ENCODE results near the gene PTPN4.
A peak's percentile ranks its signal among the peaks of the same experiment; 100 is the strongest.

The PTPN4 gene

GRCh38 chr2:120001471-120001870 lies 241.7 kb downstream of the PTPN4 start:
- no peaks in the 10 kb centered on the region for H3K27me3 ChIP-seq (ENCODE audit: low read depth, low read length)
- TF ChIP-seq CTCF (IDR thresholded peaks at IDR 0.05; ENCODE audit: low read depth, low read length), result no peak
- TF ChIP-seq EZH2phosphoT487 (IDR thresholded peaks at IDR 0.05; ENCODE audit: low read depth), result no peak
- no peaks in the 10 kb centered on the region for H4K20me1 ChIP-seq (ENCODE audit: insufficient read depth, low read length)
- no peak overlapping the region for H2AFZ ChIP-seq (ENCODE audit: low read depth, low read length)
- peaks cover 28% of the 10 kb centered on the region for H3K4me1 ChIP-seq (ENCODE audit: low read length)
- no peak overlapping the region for H3K27ac ChIP-seq (ENCODE audit: low read length)
- H3K79me2 ChIP-seq (ENCODE audit: low read length), result no peaks in the 10 kb centered on the region
- H3K36me3 ChIP-seq (replicated peaks; ENCODE audit: low read depth, low read length), result no peaks in the 10 kb centered on the region
- H3K9ac ChIP-seq (ENCODE audit: low read length), result no peak overlapping the region
- H3K4me2 ChIP-seq (ENCODE audit: low read length), result no peak overlapping the region
- H3K4me3 ChIP-seq (ENCODE audit: low read length), result no peak overlapping the region
- H3K9me3 ChIP-seq (ENCODE audit: insufficient read depth, low read length), result no peaks in the 10 kb centered on the region

DNA sequence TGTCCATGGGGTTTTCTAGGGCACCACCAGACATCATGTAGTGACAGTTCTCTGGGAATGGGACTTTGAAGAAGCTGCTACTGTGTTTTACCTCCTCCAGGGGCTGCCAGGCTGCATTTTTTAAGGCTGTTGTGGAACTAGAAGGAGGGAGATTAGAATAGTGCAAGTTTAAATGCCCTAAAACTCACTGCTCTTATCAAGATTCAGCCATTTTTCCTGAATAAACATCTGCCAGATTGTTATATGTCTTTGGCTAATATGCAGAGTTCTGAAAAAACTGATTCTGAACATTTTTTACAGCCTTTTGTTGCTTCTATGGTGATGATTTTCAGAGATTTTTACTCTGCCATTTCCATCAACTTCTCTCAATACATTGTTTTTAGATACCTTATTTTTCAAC lies 244.5 kb downstream of the PTPN4 start:
- Histone ChIP-seq H2AFZ (ENCODE audit: low read depth, low read length) (peak overlapping the region; percentile 59; the same call in 1 of the 2 replicates), H3K27me3 (ENCODE audit: low read depth, low read length) (no peaks in the 10 kb centered on the region), H3K27ac (ENCODE audit: low read length) (peak overlapping the region; percentile 45; the same call in 1 of the 2 replicates), H3K4me2 (ENCODE audit: low read length) (no peak overlapping the region), H4K20me1 (ENCODE audit: insufficient read depth, low read length) (no peaks in the 10 kb centered on the region), H3K36me3 (replicated peaks; ENCODE audit: low read depth, low read length) (no peaks in the 10 kb centered on the region), H3K9ac (ENCODE audit: low read length) (no peak overlapping the region), H3K79me2 (ENCODE audit: low read length) (no peaks in the 10 kb centered on the region), H3K4me1 (ENCODE audit: low read length) (peaks cover 54% of the 10 kb centered on the region), H3K4me3 (ENCODE audit: low read length) (no peak overlapping the region), H3K9me3 (ENCODE audit: insufficient read depth, low read length) (no peaks in the 10 kb centered on the region)
- TF ChIP-seq EZH2phosphoT487 (IDR thresholded peaks at IDR 0.05; ENCODE audit: low read depth) (no peak), CTCF (IDR thresholded peaks at IDR 0.05; ENCODE audit: low read depth, low read length) (no peak)

GRCh38 chr2:120005834-120006521 lies 246.3 kb downstream of the PTPN4 start:
- Histone ChIP-seq H2AFZ (ENCODE audit: low read depth, low read length) (0 out of 2 replicates have a peak overlapping the region, but pooled peaks have one; percentile 7), H4K20me1 (ENCODE audit: insufficient read depth, low read length) (no peaks in the 10 kb centered on the region), H3K27me3 (ENCODE audit: low read depth, low read length) (no peaks in the 10 kb centered on the region), H3K79me2 (ENCODE audit: low read length) (no peaks in the 10 kb centered on the region), H3K9ac (ENCODE audit: low read length) (peak overlapping the region; percentile 96), H3K36me3 (replicated peaks; ENCODE audit: low read depth, low read length) (no peaks in the 10 kb centered on the region), H3K9me3 (ENCODE audit: insufficient read depth, low read length) (no peaks in the 10 kb centered on the region), H3K4me1 (ENCODE audit: low read length) (peaks cover 71% of the 10 kb centered on the region), H3K27ac (ENCODE audit: low read length) (peak overlapping the region; percentile 99), H3K4me2 (ENCODE audit: low read length) (peak overlapping the region; percentile 95), H3K4me3 (ENCODE audit: low read length) (peak overlapping the region; percentile 71)
- TF ChIP-seq EZH2phosphoT487 (IDR thresholded peaks at IDR 0.05; ENCODE audit: low read depth) (no peak), CTCF (IDR thresholded peaks at IDR 0.05; ENCODE audit: low read depth, low read length) (no peak)

DNA sequence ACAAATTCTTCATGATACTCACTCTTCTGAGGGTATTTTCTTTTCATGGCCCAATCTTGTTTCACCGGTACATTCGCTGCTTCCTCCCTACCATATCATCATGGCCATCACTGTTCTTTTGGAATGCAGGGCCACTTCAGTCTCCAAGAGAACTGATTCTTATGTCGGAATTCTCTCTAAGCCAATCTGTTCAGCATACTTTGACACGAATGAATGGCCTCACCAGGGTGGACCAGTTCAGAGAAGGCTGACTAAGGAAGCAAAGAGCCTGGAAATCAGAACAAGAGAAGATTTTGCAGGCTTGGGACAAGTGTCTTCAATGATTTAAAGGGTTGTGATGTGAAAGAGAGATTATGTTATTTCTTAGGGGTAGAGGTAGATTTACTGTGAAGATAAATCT lies 248.1 kb downstream of the PTPN4 start:
- H3K9me3 ChIP-seq (ENCODE audit: insufficient read depth, low read length), result no peaks in the 10 kb centered on the region
- peak overlapping the region; percentile 62; the same call in 1 of the 2 replicates for H2AFZ ChIP-seq (ENCODE audit: low read depth, low read length)
- H3K4me2 ChIP-seq (ENCODE audit: low read length), result peak overlapping the region; percentile 95
- TF ChIP-seq EZH2phosphoT487 (IDR thresholded peaks at IDR 0.05; ENCODE audit: low read depth) (no peak), CTCF (IDR thresholded peaks at IDR 0.05; ENCODE audit: low read depth, low read length) (no peak)
- H3K27ac ChIP-seq (ENCODE audit: low read length), result peak overlapping the region; percentile 99
- H3K4me1 ChIP-seq (ENCODE audit: low read length), result peaks cover 76% of the 10 kb centered on the region
- H3K79me2 ChIP-seq (ENCODE audit: low read length), result peaks cover 15% of the 10 kb centered on the region
- H3K27me3 ChIP-seq (ENCODE audit: low read depth, low read length), result no peaks in the 10 kb centered on the region
- H3K36me3 ChIP-seq (replicated peaks; ENCODE audit: low read depth, low read length), result no peaks in the 10 kb centered on the region
- H3K4me3 ChIP-seq (ENCODE audit: low read length), result peak overlapping the region; percentile 71
- no peaks in the 10 kb centered on the region for H4K20me1 ChIP-seq (ENCODE audit: insufficient read depth, low read length)
- H3K9ac ChIP-seq (ENCODE audit: low read length), result peak overlapping the region; percentile 96

Measured in OCI-LY3 (cell line).